ENCODE results near the gene OGT.

- no peak for TF ChIP-seq CTCF (IDR thresholded peaks at IDR 0.05)
- TF ChIP-seq POLR2AphosphoS5 (IDR thresholded peaks at IDR 0.05): no peak
- TF ChIP-seq POLR2A (IDR thresholded peaks at IDR 0.05): no peak
- TF ChIP-seq EP300 (IDR thresholded peaks at IDR 0.05): no peak
These were observed 92.6 kb downstream of the OGT start for GRCh38 chrX:71625471-71625870.

All from gastroesophageal sphincter (tissue), 3 donors.